Esophagus muscularis mucosa (tissue), 3 donors: ENCODE measurements around the gene KCP.

Source experiments
- POLR2A ChIP-seq: fragments of 450-650 bp; IDR thresholded peaks from one replicate; pipeline ENCODE4 v1.6.1; 2017; ENCODE audit warnings: antibody characterized with exemption, moderate library complexity, mild to moderate bottlenecking, low read depth
- TF ChIP-seq, protein P1 (sequence below), 3 experiments: fragments of 200-600 bp in 2 of 3; fragments of 450-650 bp in 1 of 3; sonication (generic) in 2 of 3; IDR thresholded peaks; one replicate each; pipeline ENCODE4 v1.5.1; 2017 to 2019; ENCODE audit warnings: antibody characterized with exemption in 3 of 3, mild to moderate bottlenecking in 2 of 3, moderate library complexity in 1 of 3

DNA sequence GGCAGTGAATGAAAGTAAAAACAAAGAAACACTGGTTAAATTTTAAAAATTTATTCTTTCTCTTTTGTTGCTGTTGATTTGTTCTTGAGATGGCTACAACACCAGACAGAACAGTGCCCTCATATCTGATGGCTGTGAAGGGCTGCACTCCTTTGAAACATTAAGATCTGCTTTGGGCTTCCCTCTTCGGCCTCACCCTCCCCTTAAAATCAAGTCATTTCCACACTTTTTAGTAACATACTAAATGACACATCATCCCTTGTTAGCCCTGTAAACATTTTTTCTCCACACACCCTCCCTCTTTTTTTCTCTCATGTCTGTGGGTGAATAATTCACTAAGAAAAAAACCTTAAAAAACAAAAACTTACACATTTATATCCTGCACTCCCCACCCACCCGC lies 43.6 kb upstream of the KCP start:
- TF ChIP-seq, protein P1, sequence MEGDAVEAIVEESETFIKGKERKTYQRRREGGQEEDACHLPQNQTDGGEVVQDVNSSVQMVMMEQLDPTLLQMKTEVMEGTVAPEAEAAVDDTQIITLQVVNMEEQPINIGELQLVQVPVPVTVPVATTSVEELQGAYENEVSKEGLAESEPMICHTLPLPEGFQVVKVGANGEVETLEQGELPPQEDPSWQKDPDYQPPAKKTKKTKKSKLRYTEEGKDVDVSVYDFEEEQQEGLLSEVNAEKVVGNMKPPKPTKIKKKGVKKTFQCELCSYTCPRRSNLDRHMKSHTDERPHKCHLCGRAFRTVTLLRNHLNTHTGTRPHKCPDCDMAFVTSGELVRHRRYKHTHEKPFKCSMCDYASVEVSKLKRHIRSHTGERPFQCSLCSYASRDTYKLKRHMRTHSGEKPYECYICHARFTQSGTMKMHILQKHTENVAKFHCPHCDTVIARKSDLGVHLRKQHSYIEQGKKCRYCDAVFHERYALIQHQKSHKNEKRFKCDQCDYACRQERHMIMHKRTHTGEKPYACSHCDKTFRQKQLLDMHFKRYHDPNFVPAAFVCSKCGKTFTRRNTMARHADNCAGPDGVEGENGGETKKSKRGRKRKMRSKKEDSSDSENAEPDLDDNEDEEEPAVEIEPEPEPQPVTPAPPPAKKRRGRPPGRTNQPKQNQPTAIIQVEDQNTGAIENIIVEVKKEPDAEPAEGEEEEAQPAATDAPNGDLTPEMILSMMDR (IDR thresholded peaks at IDR 0.05) = no peak
- no peak for TF ChIP-seq POLR2A
